ENCODE results near the gene BRD7. TPM values are rescaled to one million over a fixed set of nuclear protein-coding genes. Genes with fewer than 3 reads are reported as not detected.
A peak's percentile ranks its signal among the peaks of the same experiment; 100 is the strongest.

Gene BRD7
- total and polyA plus RNA-seq, 2 of the 13 experiments (the other 11 are each of a cell fraction or from before 2014, with no cell fraction given): 82.3 to 149 TPM

- 0 out of 2 replicates have a peak, but pooled peaks have one; percentile 5 for TF ChIP-seq CENPT (CRISPR knock-in tag; IDR thresholded peaks at IDR 0.05; ENCODE audit: low read depth)
- 0 out of 2 replicates have a peak, but pooled peaks have one; percentile 6 for TF ChIP-seq SP4 (CRISPR knock-in tag; IDR thresholded peaks at IDR 0.05)
- TF ChIP-seq ARID4A (CRISPR knock-in tag; IDR thresholded peaks at IDR 0.05; ENCODE audit: borderline replicate concordance): no peak
- TF ChIP-seq NCOA1 (CRISPR knock-in tag; IDR thresholded peaks at IDR 0.05): no peak
- TF ChIP-seq, protein P1, sequence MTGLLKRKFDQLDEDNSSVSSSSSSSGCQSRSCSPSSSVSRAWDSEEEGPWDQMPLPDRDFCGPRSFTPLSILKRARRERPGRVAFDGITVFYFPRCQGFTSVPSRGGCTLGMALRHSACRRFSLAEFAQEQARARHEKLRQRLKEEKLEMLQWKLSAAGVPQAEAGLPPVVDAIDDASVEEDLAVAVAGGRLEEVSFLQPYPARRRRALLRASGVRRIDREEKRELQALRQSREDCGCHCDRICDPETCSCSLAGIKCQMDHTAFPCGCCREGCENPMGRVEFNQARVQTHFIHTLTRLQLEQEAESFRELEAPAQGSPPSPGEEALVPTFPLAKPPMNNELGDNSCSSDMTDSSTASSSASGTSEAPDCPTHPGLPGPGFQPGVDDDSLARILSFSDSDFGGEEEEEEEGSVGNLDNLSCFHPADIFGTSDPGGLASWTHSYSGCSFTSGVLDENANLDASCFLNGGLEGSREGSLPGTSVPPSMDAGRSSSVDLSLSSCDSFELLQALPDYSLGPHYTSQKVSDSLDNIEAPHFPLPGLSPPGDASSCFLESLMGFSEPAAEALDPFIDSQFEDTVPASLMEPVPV (CRISPR knock-in tag; IDR thresholded peaks at IDR 0.05): no peak
- TF ChIP-seq, protein P2, sequence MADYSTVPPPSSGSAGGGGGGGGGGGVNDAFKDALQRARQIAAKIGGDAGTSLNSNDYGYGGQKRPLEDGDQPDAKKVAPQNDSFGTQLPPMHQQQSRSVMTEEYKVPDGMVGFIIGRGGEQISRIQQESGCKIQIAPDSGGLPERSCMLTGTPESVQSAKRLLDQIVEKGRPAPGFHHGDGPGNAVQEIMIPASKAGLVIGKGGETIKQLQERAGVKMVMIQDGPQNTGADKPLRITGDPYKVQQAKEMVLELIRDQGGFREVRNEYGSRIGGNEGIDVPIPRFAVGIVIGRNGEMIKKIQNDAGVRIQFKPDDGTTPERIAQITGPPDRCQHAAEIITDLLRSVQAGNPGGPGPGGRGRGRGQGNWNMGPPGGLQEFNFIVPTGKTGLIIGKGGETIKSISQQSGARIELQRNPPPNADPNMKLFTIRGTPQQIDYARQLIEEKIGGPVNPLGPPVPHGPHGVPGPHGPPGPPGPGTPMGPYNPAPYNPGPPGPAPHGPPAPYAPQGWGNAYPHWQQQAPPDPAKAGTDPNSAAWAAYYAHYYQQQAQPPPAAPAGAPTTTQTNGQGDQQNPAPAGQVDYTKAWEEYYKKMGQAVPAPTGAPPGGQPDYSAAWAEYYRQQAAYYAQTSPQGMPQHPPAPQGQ (CRISPR knock-in tag; IDR thresholded peaks at IDR 0.05; ENCODE audit: borderline replicate concordance): no peak
- TF ChIP-seq ZNF383 (CRISPR knock-in tag; IDR thresholded peaks at IDR 0.05; ENCODE audit: borderline replicate concordance): no peak
- no peak for TF ChIP-seq ZNF883 (CRISPR knock-in tag; IDR thresholded peaks at IDR 0.05; ENCODE audit: not compliant biosample characterization)
Measured at GRCh38 chr16:50289950-50290764, 78.6 kb downstream of the BRD7 start (continued).

All from HepG2 (cell line).